GM12891 (cell line): ENCODE measurements around the gene HOXA6.

Source experiments
- DNase-seq: peaks from one replicate; pipeline ENCODE4 v3.0.0; 2011; ENCODE audit warnings: low spot score; ENCODE audit not compliant: insufficient read length
- FAIRE-seq: peaks from 2 replicates; lab custom pipeline; 2011; peaks lifted over from hg19 to GRCh38; lab: Jason Lieb, UNC
- PAX5 ChIP-seq: IDR thresholded peaks from 2 replicates; pipeline ENCODE4 v1.6.1; 2011; ENCODE audit warnings: low read length, moderate library complexity, mild to moderate bottlenecking; ENCODE audit not compliant: insufficient read depth, severe bottlenecking
- POLR2A ChIP-seq: IDR thresholded peaks from 2 replicates; pipeline ENCODE4 v1.6.1; 2011; ENCODE audit warnings: low read depth, low read length, control low read depth
- POLR2AphosphoS5 ChIP-seq: IDR thresholded peaks from 2 replicates; pipeline ENCODE4 v1.6.1; 2011; ENCODE audit warnings: low read depth, low read length, control low read depth
- POU2F2 ChIP-seq: IDR thresholded peaks from 2 replicates; pipeline ENCODE4 v1.6.1; 2011; ENCODE audit warnings: low read depth, mild to moderate bottlenecking, control low read depth, low read length, moderate library complexity
- SPI1 ChIP-seq: IDR thresholded peaks from 2 replicates; pipeline ENCODE4 v1.6.1; 2011; ENCODE audit warnings: low read depth, low read length, control low read depth
- TAF1 ChIP-seq: IDR thresholded peaks from 2 replicates; pipeline ENCODE4 v1.6.1; 2011; ENCODE audit warnings: low read depth, low read length, control low read depth

The HOXA6 gene

GRCh38 chr7:27102581-27103442, 44.8 kb downstream of the HOXA6 start, which contains the start of gene HOXA2:
HOXA2 (minus strand) TSS chr7:27102683; CDS start chr7:27102500, 183 bp downstream.
- no peak for FAIRE-seq
- TF ChIP-seq POLR2AphosphoS5 (no peak), POLR2A (no peak), PAX5 (no peak), TAF1 (no peak), POU2F2 (no peak), SPI1 (no peak)
- no peak for DNase-seq

GRCh38 chr7:27101957-27102580, 45.5 kb downstream of the HOXA6 start:
- DNase-seq (no peak), FAIRE-seq (no peak)
- TF ChIP-seq POLR2AphosphoS5 = no peak
- TF ChIP-seq POLR2A = no peak

DNA sequence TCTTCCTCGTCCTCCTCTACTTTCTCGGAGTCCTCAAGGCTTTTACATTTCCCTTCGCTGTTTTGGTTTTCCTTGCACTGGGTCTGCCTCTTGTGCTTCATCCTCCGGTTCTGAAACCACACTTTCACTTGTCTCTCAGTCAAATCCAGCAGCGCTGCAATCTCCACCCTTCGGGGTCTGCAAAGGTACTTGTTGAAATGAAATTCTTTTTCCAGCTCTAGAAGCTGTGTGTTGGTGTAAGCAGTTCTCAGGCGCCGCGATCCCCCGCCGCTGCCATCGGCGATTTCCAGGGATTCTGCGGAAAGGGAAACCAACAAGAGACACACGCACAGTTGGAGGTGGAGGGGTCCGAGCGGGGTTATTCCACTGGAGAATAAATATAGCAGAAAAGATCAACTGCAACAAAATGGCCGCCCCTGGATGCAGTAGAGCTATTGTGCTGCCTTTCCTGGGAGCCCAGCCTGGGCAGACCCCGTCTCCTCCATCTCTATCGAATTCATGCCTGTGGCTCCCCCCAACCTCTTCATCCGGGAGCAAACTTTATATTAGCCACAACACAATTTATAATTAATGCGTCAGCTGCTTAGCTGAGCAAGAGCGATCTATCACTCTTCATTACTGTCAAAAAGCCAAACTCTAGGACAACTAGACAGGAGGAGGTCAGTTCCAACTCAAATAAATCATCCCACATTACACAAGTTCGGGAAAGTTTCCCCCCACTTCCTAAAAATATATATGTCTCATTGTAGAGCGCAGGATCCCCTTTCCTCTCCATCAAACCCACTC, 46.2 kb downstream of the HOXA6 start:
- no peak for TF ChIP-seq SPI1
- TF ChIP-seq POLR2AphosphoS5 = no peak
- TF ChIP-seq PAX5 = no peak
- no peak for TF ChIP-seq TAF1
- no peak for TF ChIP-seq POLR2A
- TF ChIP-seq POU2F2 = no peak
- FAIRE-seq = no peak
- DNase-seq = no peak

- DNase-seq (no peak), FAIRE-seq (no peak)
- no peak for TF ChIP-seq POLR2A
- TF ChIP-seq TAF1 = no peak
- no peak for TF ChIP-seq PAX5
- TF ChIP-seq SPI1 = no peak
- no peak for TF ChIP-seq POU2F2
- no peak for TF ChIP-seq POLR2AphosphoS5
Observed at GRCh38 chr7:27100694-27101170, 46.8 kb downstream of the HOXA6 start.

GRCh38 chr7:27099453-27100370, 47.9 kb downstream of the HOXA6 start:
- FAIRE-seq (no peak), DNase-seq (no peak)
- TF ChIP-seq SPI1 = no peak
- TF ChIP-seq PAX5 = no peak
- TF ChIP-seq POLR2A = no peak
- no peak for TF ChIP-seq TAF1
- no peak for TF ChIP-seq POLR2AphosphoS5
- no peak for TF ChIP-seq POU2F2

DNA sequence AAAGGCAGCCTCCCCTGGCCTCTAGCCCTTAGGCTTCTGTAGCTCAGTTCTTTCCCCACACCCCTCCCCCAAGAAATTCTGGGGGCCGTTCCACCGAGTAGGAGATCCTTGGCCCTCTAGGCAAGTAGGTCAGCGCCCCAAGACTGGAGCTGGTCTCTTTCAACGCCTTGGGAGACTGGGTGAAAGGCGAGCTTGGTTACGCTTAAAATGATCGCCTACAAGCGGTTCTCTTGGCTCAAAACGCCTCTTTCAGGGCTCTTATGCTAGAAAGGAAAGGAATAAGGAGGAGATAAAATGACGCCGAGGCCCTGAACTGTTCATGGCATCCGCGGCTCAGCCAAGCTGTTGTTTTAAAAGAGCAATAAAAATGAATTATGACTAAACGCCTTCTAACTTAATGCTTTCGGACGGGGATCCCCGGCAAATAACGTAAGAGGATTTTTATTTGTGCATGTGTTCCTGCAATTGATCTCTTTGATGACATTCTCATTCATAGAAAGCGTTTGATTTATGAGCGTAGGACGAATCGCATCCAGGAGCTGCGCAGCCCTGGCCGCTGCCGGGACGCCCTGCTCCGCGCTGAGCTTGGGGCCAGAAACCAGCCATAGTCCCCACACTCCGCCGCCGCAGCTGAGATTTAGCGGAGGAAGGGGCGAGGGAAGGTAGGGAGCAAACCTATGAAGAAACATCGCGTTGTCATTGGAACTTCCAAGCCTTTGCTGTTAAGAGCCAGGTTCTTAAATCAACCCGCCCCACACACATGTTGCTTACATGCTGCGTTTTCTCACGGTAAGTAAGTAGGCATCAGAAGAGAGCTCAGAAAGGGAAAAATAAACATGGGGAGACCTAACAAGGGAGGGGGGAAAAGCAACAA, 48.8 kb downstream of the HOXA6 start:
- TF ChIP-seq POLR2AphosphoS5 = no peak
- no peak for TF ChIP-seq POLR2A
- no peak for TF ChIP-seq TAF1
- TF ChIP-seq POU2F2 = no peak
- no peak for TF ChIP-seq SPI1
- DNase-seq = no peak
- FAIRE-seq = no peak

GRCh38 chr7:27097686-27098577, 49.6 kb downstream of the HOXA6 start:
- TF ChIP-seq POU2F2 (no peak), POLR2A (no peak), POLR2AphosphoS5 (no peak), SPI1 (no peak), PAX5 (no peak), TAF1 (no peak)
- no peak for DNase-seq
- FAIRE-seq = no peak
